Activated naive CD8-positive, alpha-beta T cell treated with anti-CD3 and anti-CD28 coated beads, Interleukin-2, amount 50 U/mL, for 24 hours (primary cell): ENCODE data around the gene FCN1.
A peak's percentile ranks its signal among the peaks of the same experiment; 100 is the strongest.
"Not testable (repeated sequence)": the region's sequence is repeated elsewhere in the genome, so short reads cannot be mapped to it uniquely, and the experiment has no call there.

Experiments used
- ATAC-seq: fragments of 150-1000 bp; cut with Tn5 transposase; one replicate; pipeline ENCODE4 v1.10.0; 2021
- DNase-seq: peaks from one replicate; pipeline ENCODE4 v3.0.0; 2021
- H3K27ac Mint-ChIP-seq: one replicate; pipeline ENCODE4 v1.8.0; 2021; ENCODE audit warnings: mild to moderate bottlenecking, mixed read lengths
- H3K27me3 Mint-ChIP-seq: one replicate; pipeline ENCODE4 v1.8.0; 2021; ENCODE audit warnings: mixed read lengths
- H3K36me3 Mint-ChIP-seq: one replicate; pipeline ENCODE4 v1.8.0; 2021; ENCODE audit warnings: low read depth, mixed read lengths
- H3K4me1 Mint-ChIP-seq: one replicate; pipeline ENCODE4 v1.8.0; 2021; ENCODE audit warnings: mixed read lengths
- H3K4me3 Mint-ChIP-seq: one replicate; pipeline ENCODE4 v1.8.0; 2021; ENCODE audit warnings: mild to moderate bottlenecking, moderate library complexity, mixed read lengths
- H3K9me3 Mint-ChIP-seq: one replicate; pipeline ENCODE4 v1.8.0; 2021; ENCODE audit warnings: mixed read lengths

The FCN1 gene

GRCh38 chr9:134863306-134863902 is 54.3 kb downstream of the FCN1 start:
- peaks cover 1% of the 10 kb centered on the region for H3K27me3 Mint-ChIP-seq
- no peak overlapping the region for H3K4me3 Mint-ChIP-seq
- ATAC-seq (no peak), DNase-seq (no peak)
- H3K9me3 Mint-ChIP-seq: no peaks in the 10 kb centered on the region
- no peaks in the 10 kb centered on the region for H3K36me3 Mint-ChIP-seq
- H3K4me1 Mint-ChIP-seq: peaks cover 4% of the 10 kb centered on the region
- H3K27ac Mint-ChIP-seq: no peak overlapping the region

DNA sequence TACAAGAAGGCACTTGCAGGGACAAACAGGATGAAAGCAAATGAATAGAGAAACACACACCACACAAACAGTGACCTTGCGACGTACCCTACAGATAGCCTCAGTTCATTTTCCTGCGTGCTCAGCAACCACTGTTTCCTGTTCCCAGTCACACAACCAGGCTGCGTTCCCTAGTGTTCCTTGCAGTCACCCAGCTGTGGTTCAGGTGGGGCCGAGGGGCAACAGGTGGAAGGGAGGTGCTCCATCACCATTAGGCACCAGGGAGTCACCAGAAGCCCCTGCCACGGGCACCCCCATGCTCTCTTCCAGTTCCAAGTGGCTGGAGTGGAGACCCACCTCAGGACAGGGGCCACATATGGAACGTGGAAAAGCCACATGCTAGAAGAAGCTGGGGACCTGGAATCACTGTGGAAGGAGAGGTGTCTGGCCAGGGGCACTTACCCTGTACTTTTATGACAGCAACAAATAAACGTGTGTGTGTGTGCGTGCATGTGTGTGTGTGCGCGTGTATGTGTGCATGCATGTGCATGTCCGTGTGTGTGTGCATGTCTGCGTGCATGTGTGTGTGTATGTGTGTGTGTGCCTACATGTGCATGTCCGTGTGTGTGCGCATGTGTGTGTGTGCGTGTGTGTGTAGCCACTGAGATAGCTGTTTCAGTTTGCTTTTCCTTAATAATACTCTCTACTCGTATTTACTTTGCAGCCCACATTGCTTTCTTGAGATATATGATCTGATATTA is 55.9 kb downstream of the FCN1 start:
- no peak for ATAC-seq
- Mint-ChIP-seq H3K9me3 (peaks cover 4% of the 10 kb centered on the region), H3K27ac (no peak overlapping the region), H3K27me3 (peaks cover 9% of the 10 kb centered on the region), H3K4me3 (no peak overlapping the region), H3K36me3 (no peaks in the 10 kb centered on the region), H3K4me1 (peaks cover 12% of the 10 kb centered on the region)
- no peak for DNase-seq

- H3K4me1 Mint-ChIP-seq: peaks cover 12% of the 10 kb centered on the region
- ATAC-seq (no peak), DNase-seq (no peak)
- H3K27me3 Mint-ChIP-seq: peaks cover 14% of the 10 kb centered on the region
- no peak overlapping the region for H3K27ac Mint-ChIP-seq
- no peak overlapping the region for H3K4me3 Mint-ChIP-seq
- peaks cover 4% of the 10 kb centered on the region for H3K9me3 Mint-ChIP-seq
- H3K36me3 Mint-ChIP-seq: no peaks in the 10 kb centered on the region
Measured at GRCh38 chr9:134860510-134860909, 57.2 kb downstream of the FCN1 start.

DNA sequence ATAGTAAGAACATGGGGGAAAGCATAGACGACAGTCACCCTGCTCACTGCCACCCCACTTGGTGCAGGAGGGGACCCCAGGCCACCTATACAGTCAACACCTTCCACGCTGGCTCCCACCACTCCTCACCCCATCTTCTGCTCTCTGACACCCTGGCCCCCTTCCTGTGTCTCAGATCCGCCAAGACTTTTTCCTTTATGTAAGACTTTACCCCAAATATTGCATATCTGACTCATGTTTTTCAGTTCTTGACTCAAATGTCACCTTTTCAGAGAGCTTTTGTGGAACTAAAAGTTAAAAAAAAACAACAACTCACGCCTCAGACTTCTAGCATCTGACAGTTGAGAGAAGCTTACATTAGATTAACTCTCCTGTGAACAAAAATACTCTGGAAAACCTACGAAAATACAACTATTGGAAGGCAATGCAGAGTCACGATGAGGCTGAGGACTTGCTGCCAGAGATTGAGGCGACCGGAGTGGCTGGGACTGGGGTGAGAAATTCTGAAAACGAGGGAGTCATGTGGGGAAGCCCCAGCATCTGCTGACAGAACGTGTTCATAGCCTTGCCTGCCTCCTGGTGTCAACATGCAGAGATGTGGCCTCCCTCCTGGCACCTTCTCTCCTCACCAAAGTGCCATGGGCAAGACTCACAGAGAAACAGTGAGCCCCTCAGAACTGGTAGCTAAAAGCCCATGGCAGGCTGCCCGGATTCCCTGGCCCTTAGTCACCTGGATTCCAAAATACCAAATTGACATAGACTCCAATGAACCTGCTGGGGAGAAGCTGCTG is 59.5 kb downstream of the FCN1 start:
- H3K36me3 Mint-ChIP-seq: no peaks in the 10 kb centered on the region
- H3K4me3 Mint-ChIP-seq: peak overlapping the region; percentile 60
- DNase-seq (peak; percentile 29), ATAC-seq (peak; percentile 89)
- H3K27ac Mint-ChIP-seq: peak overlapping the region; percentile 92
- peaks cover 12% of the 10 kb centered on the region for H3K4me1 Mint-ChIP-seq
- H3K9me3 Mint-ChIP-seq: peaks cover 4% of the 10 kb centered on the region
- peaks cover 18% of the 10 kb centered on the region for H3K27me3 Mint-ChIP-seq

DNA sequence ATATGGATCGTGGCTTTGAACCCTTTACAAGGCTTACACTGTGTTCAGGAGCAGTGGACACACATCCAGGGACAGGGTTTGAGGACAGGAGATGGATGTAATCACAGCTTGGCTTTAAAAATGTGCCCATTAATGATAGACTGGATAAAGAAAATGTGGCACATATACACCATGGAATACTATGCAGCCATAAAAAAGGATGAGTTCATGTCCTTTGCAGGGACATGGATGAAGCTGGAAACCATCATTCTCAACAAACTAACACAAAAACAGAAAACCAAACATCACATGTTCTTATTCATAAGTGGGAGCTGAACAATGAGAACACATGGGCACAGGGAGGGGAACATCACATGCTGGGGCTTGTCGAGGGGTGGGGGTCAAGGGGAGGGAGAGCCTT is 60.3 kb downstream of the FCN1 start:
- H3K27ac Mint-ChIP-seq: peak overlapping the region; percentile 61
- not testable (repeated sequence) for H3K4me3 Mint-ChIP-seq, DNase-seq, H3K9me3 Mint-ChIP-seq, ATAC-seq, H3K36me3 Mint-ChIP-seq
- H3K27me3 Mint-ChIP-seq: peaks cover 18% of the 10 kb centered on the region
- peaks cover 12% of the 10 kb centered on the region for H3K4me1 Mint-ChIP-seq

GRCh38 chr9:134855900-134856377 is 61.8 kb downstream of the FCN1 start:
- H3K36me3 Mint-ChIP-seq: no peaks in the 10 kb centered on the region
- ATAC-seq (no peak), DNase-seq (no peak)
- H3K27ac Mint-ChIP-seq: no peak overlapping the region
- peaks cover 4% of the 10 kb centered on the region for H3K9me3 Mint-ChIP-seq
- H3K27me3 Mint-ChIP-seq: peaks cover 16% of the 10 kb centered on the region
- H3K4me3 Mint-ChIP-seq: no peak overlapping the region
- H3K4me1 Mint-ChIP-seq: peaks cover 12% of the 10 kb centered on the region
